GM21423 (cell line): ENCODE measurements around the gene FARS2.
"Not testable (repeated sequence)": the region's sequence is repeated elsewhere in the genome, so short reads cannot be mapped to it uniquely, and the experiment has no call there.

ENCODE experiments used
- ATAC-seq: cut with Tn5 transposase; IDR thresholded peaks from one replicate; pipeline ENCODE4 v1.9.1; 2021; ENCODE audit warnings: mild to moderate bottlenecking, moderate library complexity; ENCODE audit not compliant: unreplicated experiment

The FARS2 gene

GRCh38 chr6:5677219-5678000 lies 416.1 kb downstream of the FARS2 start:
- no peak for ATAC-seq

DNA sequence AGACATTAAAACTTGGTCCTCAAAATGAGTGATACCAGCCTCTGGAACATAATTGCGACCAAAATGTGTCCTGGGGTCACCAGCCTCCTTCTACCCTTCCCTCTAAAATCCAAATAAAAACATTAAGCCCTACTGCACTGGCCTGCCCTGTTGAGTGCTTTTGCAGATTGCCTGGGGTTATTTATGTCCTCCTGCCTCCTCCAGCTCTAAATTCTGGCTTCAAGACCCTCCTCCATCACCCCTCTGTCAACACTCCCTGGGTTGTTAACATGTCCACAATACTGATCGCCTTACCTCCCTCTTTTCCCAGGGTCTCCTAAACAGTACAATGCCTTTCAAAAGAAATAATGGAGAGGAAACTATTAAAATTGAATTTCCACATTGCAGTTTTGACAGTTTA lies 418.0 kb downstream of the FARS2 start:
- no peak for ATAC-seq

GRCh38 chr6:5679691-5680090 lies 418.4 kb downstream of the FARS2 start:
- peak; percentile 14 for ATAC-seq

GRCh38 chr6:5680095-5680494 lies 418.8 kb downstream of the FARS2 start:
- peak; percentile 76 for ATAC-seq

- no peak for ATAC-seq
These were observed 420.2 kb downstream of the FARS2 start for GRCh38 chr6:5681480-5681879.

DNA sequence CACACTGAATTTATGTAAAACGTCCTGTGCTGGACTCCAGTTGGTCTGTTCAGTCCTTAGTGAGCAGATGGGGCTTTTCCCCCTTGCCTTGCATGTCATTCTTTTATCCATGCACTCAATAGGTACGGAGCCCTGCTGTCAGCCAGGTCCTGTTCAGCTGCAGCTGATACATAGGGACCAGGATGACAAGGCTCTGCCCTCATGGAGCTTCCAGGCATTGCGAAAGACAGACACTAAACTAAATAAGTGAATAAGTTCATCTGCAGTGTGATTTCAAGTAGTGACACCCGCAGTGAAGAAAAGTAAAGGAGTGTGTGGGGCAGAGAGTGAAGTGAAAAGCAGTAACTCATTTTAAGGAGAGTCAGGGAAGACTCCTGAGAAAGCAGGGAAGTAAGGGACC lies 421.2 kb downstream of the FARS2 start:
- no peak for ATAC-seq

GRCh38 chr6:5683747-5684146 lies 422.4 kb downstream of the FARS2 start:
- not testable (repeated sequence) for ATAC-seq

- no peak for ATAC-seq
These were observed 423.2 kb downstream of the FARS2 start for GRCh38 chr6:5684320-5685053.

- ATAC-seq, result no peak
These were observed 432.2 kb downstream of the FARS2 start for GRCh38 chr6:5693225-5694145.

GRCh38 chr6:5695260-5696245 lies 434.2 kb downstream of the FARS2 start:
- ATAC-seq, result no peak

GRCh38 chr6:5697508-5697907 lies 436.2 kb downstream of the FARS2 start:
- ATAC-seq, result no peak

DNA sequence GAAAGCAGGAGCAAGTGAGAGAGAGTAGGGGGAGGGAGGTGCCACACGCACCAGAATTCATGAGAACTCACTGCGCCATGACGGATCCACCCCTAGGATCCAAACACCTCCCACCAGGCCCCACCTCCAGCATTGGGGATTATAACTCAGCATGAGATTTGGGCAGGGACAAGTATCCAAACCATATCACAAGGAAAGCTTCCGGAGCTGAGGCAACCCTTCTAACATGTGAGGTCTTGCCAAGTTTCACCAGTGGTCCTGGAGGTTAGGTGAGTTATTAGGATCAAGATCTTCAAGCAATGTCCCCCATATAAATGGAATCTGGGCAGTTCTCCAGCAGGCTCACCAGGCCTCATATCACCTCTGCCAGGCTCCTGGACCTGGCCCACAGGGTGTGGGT lies 437.0 kb downstream of the FARS2 start:
- ATAC-seq, result no peak

- ATAC-seq, result not testable (repeated sequence)
These were observed 437.8 kb downstream of the FARS2 start for GRCh38 chr6:5699064-5699463.

- no peak for ATAC-seq
These were observed 439.9 kb downstream of the FARS2 start for GRCh38 chr6:5701174-5701573.

GRCh38 chr6:5704708-5705107 lies 443.4 kb downstream of the FARS2 start:
- ATAC-seq, result no peak

DNA sequence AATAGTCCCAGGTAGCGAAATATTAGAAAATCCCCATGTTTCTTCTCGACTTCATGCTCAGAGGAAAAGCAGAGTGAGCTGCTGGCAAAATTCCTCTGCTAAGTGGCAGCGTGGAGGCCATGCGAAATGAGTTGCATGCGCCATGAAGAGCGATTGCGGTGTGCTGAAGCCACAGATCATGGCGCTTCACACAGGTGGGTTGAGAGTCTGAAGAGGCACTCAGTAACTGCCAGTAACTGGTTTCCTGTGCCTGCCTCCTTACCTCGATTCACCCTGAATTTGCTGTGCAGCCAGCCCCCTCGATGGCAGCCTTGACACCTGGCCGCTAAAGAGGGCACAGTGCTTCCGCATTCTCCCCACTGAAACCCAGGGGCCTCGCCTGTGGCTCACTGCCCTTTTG lies 443.9 kb downstream of the FARS2 start:
- ATAC-seq, result no peak

GRCh38 chr6:5706124-5707033 lies 445.1 kb downstream of the FARS2 start:
- no peak for ATAC-seq

- no peak for ATAC-seq
These were observed 446.1 kb downstream of the FARS2 start for GRCh38 chr6:5707281-5708045.
